SJSA1 (cell line): ENCODE results near the gene DUSP16. TPM values are rescaled to one million over a fixed set of nuclear protein-coding genes. Genes with fewer than 3 reads are reported as not detected.
"Not testable (repeated sequence)": the region's sequence is repeated elsewhere in the genome, so short reads cannot be mapped to it uniquely, and the experiment has no call there.

Experiments used
- DNase-seq, 2 experiments: peaks; one replicate each; pipeline ENCODE4 v3.0.0-alpha.2; 2015 to 2020; ENCODE audit warnings: low spot score in 2 of 2, low read depth in 1 of 2
- H3K27ac ChIP-seq: fragments of 250-450 bp; sonication (Bioruptor Pico); 2 replicates; pipeline ENCODE4 v1.5.1; 2020; ENCODE audit warnings: mild to moderate bottlenecking, moderate library complexity
- H3K27me3 ChIP-seq: fragments of 250-450 bp; sonication (Bioruptor Pico); replicated peaks from 2 replicates; pipeline ENCODE4 v1.5.1; 2020; ENCODE audit warnings: mild to moderate bottlenecking, moderate library complexity
- H3K36me3 ChIP-seq: fragments of 250-450 bp; sonication (Bioruptor Pico); 2 replicates; pipeline ENCODE4 v1.5.1; 2020; ENCODE audit warnings: mild to moderate bottlenecking
- H3K4me1 ChIP-seq: fragments of 250-450 bp; sonication (Bioruptor Pico); replicated peaks from 2 replicates; pipeline ENCODE4 v1.6.1; 2021; ENCODE audit warnings: mild to moderate bottlenecking
- H3K4me3 ChIP-seq: fragments of 250-450 bp; sonication (Bioruptor Pico); 2 replicates; pipeline ENCODE4 v1.5.1; 2020; ENCODE audit warnings: mild to moderate bottlenecking
- H3K9me3 ChIP-seq: fragments of 250-450 bp; sonication (Bioruptor Pico); replicated peaks from 2 replicates; pipeline ENCODE4 v1.5.1; 2020; ENCODE audit warnings: mild to moderate bottlenecking
- total RNA-seq: library from RNA; depleted of rRNA; stranded (reverse); fragments of >200 nt; shearing (Covaris generic); gene quantifications from 2 replicates; pipeline ENCODE4 v1.2.3, GENCODE V29; 2014; rRNA removed

The DUSP16 gene, protein sequence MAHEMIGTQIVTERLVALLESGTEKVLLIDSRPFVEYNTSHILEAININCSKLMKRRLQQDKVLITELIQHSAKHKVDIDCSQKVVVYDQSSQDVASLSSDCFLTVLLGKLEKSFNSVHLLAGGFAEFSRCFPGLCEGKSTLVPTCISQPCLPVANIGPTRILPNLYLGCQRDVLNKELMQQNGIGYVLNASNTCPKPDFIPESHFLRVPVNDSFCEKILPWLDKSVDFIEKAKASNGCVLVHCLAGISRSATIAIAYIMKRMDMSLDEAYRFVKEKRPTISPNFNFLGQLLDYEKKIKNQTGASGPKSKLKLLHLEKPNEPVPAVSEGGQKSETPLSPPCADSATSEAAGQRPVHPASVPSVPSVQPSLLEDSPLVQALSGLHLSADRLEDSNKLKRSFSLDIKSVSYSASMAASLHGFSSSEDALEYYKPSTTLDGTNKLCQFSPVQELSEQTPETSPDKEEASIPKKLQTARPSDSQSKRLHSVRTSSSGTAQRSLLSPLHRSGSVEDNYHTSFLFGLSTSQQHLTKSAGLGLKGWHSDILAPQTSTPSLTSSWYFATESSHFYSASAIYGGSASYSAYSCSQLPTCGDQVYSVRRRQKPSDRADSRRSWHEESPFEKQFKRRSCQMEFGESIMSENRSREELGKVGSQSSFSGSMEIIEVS
- 10.5 and 12.3 TPM in 2 replicates for total RNA-seq

DNA sequence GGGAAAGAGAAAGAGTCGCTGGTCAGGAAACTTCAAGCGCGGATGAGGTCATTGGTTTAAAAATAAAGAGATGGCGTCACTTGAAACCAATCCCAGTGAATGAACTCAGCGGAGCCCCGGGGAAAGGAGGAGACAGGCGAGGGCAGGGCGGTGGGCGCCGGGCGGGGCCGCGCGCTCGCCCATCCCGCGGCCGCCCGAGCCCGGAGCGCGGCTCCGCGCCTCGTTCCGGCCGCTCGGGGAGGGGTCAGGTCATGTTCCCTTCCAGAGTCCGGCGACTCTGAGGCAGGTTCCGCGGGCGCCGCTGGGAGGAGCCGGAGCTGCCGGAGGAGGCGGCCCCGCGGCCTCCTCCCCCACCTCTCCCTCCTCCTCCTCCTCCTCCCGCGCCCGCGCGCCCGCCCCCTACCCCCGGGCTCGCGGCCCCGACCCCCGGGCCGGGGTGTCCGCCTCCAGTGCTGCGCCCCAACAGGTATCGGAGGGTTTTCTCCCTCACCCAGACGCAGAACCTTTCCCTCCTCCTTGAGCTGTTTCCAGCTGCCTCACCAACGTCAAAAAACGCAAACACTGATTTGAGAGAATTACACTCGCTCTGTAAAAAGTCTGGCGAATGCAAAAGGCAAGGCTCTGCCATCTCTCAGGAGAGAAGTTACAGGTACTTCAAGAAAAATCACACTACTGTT is at the start of gene DUSP16:
DUSP16 (minus strand) TSS at position 279 of the 677 bp plus-strand sequence. CDS start 41,765 bp downstream, outside the sequence.
- Histone ChIP-seq H3K4me3 (peak within 1 kb of the TSS; percentile 99), H3K27ac (peak within 1 kb of the TSS; percentile 100), H3K9me3 (no peaks in the 10 kb centered on the region; the same call in 1 of the 2 replicates), H3K4me1 (peaks cover 15% of the 10 kb centered on the region; the same call in 1 of the 2 replicates), H3K36me3 (peaks cover 8% of the 10 kb centered on the region), H3K27me3 (no peaks in the 10 kb centered on the region; the same call in 1 of the 2 replicates)
- peak; percentile 91 to 93 for DNase-seq

DNA sequence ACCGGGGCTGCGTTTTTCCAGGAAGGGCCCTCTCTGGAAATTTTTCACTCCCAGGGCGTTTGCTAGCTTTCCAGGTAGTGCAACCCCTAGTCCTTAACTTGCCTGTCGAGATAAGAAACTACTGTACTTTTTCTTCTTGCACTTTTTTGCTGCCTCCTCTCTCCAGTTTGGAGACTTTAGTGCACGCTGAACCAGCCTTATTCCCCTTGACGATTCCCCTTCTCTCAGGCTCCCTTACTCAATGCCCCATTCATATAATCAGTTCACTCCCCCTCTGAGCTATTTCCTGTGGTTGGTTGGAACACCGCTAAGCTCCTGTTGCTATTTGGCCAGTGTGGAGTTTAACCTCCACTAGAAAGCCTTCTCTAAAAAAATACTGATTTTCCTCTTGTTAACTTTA is 49.7 kb upstream of the DUSP16 start:
- peaks cover 15% of the 10 kb centered on the region for H3K4me1 ChIP-seq
- H3K4me3 ChIP-seq: peak overlapping the region; percentile 56
- DNase-seq: peak in 1 of 2 experiments; percentile 50
- no peaks in the 10 kb centered on the region for H3K36me3 ChIP-seq
- H3K27me3 ChIP-seq: no peaks in the 10 kb centered on the region
- peak overlapping the region; percentile 77 for H3K27ac ChIP-seq
- no peaks in the 10 kb centered on the region for H3K9me3 ChIP-seq

DNA sequence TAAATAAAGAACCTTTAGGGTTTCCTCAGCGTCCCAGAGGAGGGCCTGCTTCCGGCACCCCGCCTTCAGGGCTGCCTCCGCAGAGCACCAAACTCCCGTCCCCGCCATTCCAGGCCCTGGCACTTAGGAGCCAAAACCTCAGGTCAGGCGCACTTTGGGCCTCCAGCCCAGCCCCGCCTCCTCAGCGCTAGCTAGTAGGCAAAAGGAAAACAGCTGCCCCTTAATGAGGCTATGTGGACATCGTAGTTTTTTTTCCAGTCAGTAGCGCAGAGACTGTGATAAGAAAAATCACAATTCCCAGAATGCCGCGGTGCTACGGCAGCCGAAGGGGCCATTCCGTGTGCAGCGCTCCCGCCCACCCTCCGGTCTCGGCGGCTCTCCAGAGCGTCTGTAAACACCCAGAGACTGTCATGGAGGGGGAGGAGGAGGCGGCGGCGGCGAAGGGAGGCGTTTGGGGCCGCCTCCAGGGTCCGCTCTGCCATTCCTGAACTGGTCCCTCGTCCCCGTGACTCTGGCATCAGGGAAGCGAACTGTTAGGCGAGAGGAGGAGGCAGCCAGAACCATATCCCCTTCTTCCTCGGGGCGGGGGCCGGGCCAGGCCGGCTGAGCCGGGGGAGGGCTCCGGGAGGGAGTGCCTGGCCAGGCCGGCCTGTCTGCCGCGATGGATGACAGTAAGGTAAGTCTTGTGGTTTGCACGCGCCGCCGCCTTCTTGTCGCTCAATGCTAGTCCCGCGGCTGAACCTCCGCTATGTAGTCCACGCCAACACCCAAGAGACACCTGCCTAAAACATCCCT is 49.0 kb upstream of the DUSP16 start, which contains the start of gene CREBL2:
CREBL2 (plus strand) TSS at position 365 of the 795 bp plus-strand sequence; CDS start at position 662, 297 bp downstream.
- peaks cover 21% of the 10 kb centered on the region for H3K4me1 ChIP-seq
- DNase-seq: peak; percentile 90 to 93
- H3K36me3 ChIP-seq: no peaks in the 10 kb centered on the region
- H3K9me3 ChIP-seq: no peaks in the 10 kb centered on the region
- no peaks in the 10 kb centered on the region for H3K27me3 ChIP-seq
- H3K4me3 ChIP-seq: peak within 1 kb of the TSS; percentile 56
- H3K27ac ChIP-seq: peak within 1 kb of the TSS; percentile 77

DNA sequence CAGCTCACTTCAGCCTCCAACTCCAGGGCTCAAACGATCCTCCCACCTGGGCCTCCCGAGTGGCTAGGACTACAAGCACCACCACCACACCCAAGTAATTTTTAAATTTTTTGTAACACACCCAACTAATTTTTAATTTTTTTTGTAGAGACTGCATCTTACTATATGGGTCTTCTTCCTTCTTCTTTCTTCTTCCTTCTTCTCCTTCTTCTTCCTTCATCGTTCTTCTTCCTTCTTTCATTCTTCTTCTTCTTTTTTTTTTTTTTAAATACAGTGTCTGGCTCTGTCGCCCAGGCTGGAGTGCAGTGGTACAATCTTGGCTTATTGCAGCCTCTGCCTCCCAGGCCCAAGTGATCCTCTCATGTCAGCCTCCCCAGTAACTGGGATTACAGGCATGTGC is 48.0 kb upstream of the DUSP16 start:
- peak overlapping the region; percentile 56 for H3K4me3 ChIP-seq

DNA sequence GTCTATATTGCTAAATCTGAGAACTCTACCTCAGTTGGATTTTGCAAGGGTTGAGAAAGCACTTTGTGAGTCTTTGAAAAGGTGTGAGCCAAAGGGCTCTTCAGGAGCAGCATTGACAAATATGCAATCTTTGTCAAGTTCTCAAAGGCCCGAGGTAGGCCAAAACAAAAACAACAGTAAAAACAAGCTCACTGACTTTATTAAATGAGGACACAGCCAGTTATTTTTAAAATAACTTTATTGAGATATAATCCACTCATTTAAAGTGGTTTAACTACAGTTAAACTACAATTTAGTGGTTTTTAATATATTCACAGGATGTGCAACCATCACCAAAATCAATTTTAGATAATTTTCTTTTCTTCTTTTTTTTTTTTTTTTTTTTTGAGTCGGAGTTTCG is 47.0 kb upstream of the DUSP16 start:
- Histone ChIP-seq H3K4me3 (no peak overlapping the region), H3K9me3 (no peaks in the 10 kb centered on the region), H3K36me3 (no peaks in the 10 kb centered on the region), H3K4me1 (peaks cover 27% of the 10 kb centered on the region), H3K27ac (no peak overlapping the region), H3K27me3 (no peaks in the 10 kb centered on the region)
- no peak for DNase-seq

More for the DNA sequence above, 48.0 kb upstream of the DUSP16 start:
- H3K27me3 ChIP-seq: no peaks in the 10 kb centered on the region
- no peak for DNase-seq
- no peaks in the 10 kb centered on the region for H3K36me3 ChIP-seq
- H3K9me3 ChIP-seq: no peaks in the 10 kb centered on the region
- peaks cover 27% of the 10 kb centered on the region for H3K4me1 ChIP-seq
- H3K27ac ChIP-seq: peak overlapping the region; percentile 77

DNA sequence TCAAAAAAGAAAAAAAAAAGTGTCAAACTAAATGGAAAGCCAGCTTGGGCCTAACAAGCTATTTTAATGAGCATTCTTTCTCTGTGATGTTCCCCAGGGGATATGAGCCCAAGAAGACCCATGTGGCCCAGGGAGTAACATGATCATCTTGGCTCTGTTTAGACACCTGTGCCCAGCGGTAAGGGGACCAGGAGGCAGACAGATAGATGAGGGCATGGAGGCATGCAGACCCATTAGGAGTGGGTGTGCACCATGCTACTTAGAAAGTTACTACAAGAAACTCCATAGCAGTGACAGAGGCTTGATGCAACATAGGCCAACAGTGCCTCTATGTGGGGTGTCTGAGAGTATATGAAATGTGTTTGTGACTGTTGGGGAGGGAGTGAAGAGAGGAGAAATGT is 45.9 kb upstream of the DUSP16 start:
- peaks cover 27% of the 10 kb centered on the region for H3K4me1 ChIP-seq
- no peaks in the 10 kb centered on the region for H3K27me3 ChIP-seq
- H3K9me3 ChIP-seq: no peaks in the 10 kb centered on the region
- no peak overlapping the region for H3K27ac ChIP-seq
- DNase-seq: no peak
- no peaks in the 10 kb centered on the region for H3K36me3 ChIP-seq
- no peak overlapping the region for H3K4me3 ChIP-seq

DNA sequence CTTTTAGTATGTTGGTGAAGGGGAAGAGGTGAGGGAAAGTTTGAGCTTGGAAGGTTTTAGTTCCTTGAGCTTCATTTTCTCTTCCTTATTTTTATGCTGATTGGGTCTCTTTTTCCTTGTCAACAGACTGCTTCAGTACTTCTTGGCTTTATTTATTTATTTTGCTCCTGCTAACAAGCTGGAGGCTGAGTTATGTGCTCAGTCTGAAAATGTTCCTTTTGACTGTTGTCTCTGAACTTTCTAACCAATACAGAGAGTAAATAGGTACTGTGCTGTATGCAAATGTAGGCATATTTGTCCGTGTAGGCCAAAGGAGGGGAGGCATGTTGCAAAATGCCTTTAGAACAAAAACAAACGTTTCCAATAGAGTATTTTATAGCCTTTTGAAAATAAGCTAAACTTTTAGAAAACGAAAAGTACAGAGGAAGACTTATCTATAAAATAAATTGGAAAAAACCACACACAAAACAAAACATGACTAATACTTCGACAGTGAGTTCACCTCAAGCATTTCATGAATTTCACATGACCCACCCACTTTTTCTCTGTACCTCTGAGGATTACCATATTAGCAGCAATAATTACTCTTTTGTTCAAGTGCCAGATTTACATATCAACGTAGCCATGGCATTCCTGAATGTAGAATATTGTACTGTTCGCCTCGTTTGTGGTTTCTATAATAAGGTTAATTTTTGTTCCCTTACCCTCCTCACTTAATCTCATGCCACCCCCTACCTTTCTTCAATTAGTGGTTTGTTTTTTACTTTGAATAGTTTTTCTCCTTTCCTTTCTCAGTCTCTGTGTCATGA is 44.3 kb upstream of the DUSP16 start:
- Histone ChIP-seq H3K9me3 (no peaks in the 10 kb centered on the region), H3K36me3 (no peaks in the 10 kb centered on the region), H3K27me3 (no peaks in the 10 kb centered on the region), H3K4me3 (no peak overlapping the region), H3K4me1 (peaks cover 22% of the 10 kb centered on the region), H3K27ac (peak overlapping the region; percentile 87)
- peak in 1 of 2 experiments; percentile 72 for DNase-seq

DNA sequence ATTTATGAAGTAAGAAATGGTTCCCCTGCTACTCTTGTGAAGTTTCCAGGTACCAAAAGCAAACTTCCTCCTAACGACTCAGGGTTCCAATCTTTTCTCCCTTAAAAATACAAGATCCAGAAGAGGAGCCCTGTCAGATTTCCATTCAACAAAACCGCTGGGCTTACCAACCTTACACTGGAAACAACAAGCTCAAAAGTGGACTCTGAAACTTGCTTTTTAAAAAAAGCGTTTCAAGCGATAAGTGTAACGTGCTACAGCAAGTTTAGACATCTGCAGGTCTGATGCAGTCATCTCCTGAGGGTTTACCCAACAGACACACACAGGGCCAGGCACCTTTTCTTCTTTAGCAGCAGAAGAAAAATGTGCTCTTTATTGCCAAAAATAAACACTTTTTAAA is 42.1 kb upstream of the DUSP16 start:
- Histone ChIP-seq H3K9me3 (no peaks in the 10 kb centered on the region), H3K27me3 (no peaks in the 10 kb centered on the region), H3K4me1 (peaks cover 17% of the 10 kb centered on the region), H3K36me3 (no peaks in the 10 kb centered on the region), H3K4me3 (no peak overlapping the region), H3K27ac (no peak overlapping the region)
- no peak for DNase-seq

DNA sequence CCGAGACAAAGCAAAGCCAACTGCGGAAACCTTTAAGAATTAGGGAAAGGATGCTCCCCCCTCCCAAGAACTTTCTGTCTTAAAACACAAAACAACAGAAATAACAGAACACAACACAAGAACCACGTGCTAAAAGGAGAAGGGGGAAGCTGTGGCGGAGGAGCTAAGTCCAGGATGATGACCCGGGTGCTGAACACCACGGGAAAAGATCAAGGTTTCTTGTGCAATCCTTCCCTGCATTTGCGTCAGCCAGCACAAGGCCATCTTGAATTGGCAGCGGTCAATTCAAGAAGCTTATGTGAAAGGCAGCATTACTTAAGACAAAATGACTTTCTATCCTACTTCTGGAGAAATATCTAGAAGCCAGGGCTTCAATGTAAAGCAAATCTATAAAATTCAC is 38.0 kb upstream of the DUSP16 start:
- H3K27ac ChIP-seq: no peak overlapping the region
- H3K27me3 ChIP-seq: no peaks in the 10 kb centered on the region
- no peak for DNase-seq
- H3K4me3 ChIP-seq: no peak overlapping the region
- 0 out of 2 replicates have a peak, but pooled peaks cover 3% of the 10 kb centered on the region for H3K4me1 ChIP-seq
- no peaks in the 10 kb centered on the region for H3K36me3 ChIP-seq
- no peaks in the 10 kb centered on the region for H3K9me3 ChIP-seq

DNA sequence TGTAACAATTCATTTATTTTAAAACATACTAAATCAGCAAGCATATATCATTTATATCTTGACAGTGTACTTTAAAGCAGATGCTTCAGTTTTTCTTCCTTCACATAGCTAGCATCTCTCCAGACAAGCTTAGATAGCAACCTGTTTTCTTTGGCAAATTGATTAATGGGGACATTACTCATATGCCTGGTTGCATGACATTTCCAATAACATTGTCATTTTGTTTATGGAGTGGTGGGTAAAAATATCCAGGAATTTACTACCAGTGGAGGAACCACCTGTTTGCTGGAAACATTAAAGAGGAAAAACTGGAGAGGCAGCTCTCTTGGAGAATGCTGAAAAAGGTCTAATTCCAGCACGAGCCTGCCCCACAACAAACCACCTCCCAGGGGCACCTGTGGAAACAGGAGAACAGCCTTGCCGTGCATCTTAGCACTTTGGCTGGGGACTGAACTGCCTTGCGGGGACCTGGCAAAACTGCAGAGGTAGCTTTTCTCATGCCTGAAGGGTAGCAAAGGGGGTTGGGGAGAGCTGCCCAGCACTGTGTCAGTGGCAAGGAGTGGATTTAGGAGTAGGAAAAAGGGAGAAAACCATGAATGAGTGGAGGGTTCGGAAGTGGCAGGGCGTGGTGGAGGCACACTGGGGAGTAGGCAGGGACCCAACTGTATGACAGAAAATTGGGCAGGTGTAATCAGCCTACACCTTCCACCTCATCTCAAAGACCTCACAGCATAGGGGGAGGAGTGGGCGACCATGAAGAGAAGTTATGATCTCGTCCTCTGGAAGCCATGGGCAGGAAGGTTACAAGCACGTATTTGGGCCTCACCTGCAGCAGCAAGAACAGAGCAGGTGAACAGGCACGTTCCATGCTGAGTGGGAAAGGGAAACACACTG is 37.3 kb upstream of the DUSP16 start:
- H3K27ac ChIP-seq: no peak overlapping the region
- H3K27me3 ChIP-seq: no peaks in the 10 kb centered on the region
- H3K9me3 ChIP-seq: no peaks in the 10 kb centered on the region
- 0 out of 2 replicates have a peak, but pooled peaks cover 3% of the 10 kb centered on the region for H3K4me1 ChIP-seq
- no peak overlapping the region for H3K4me3 ChIP-seq
- no peaks in the 10 kb centered on the region for H3K36me3 ChIP-seq
- no peak for DNase-seq

DNA sequence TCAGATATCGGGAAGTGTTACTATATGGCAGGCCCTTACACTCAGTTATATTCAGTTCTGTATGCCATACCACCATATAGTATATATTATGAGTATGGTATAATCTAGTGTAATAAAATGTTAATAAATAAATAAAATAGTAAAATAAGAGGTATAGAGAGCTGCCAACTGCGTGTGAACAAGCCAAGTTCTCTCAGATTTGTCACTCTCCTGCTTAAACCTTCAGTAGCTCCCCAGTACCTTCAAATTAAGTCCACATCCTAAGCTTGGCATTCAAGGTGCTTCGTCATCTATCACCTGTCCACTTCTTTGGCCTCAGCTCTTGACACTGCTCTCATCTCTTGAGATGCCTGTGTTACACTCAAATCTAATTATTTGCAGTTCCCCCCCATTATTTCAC is 36.2 kb upstream of the DUSP16 start:
- Histone ChIP-seq H3K4me3 (no peak overlapping the region), H3K27ac (no peak overlapping the region)

DNA sequence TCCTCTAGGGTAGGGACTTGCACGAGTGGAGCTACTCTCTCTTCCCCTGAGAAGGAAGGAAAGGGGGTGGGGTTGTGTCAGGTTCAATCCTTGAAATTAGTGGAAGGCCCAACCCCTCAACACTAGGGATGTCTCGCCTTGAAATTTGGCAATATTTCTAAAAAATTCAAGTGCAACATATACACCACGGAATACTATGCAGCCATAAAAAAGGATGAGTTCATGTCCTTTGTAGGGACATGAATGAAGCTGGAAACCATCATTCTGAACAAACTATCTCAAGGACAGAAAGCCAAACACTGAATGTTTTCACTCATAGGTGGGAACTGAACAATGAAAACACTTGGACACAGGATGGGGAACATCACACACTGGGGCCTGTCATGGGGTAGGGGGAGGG is 33.9 kb upstream of the DUSP16 start:
- H3K4me3 ChIP-seq, H3K9me3 ChIP-seq, H3K36me3 ChIP-seq, DNase-seq, H3K27ac ChIP-seq, H3K27me3 ChIP-seq: not testable (repeated sequence)
- peaks cover 16% of the 10 kb centered on the region for H3K4me1 ChIP-seq

More for the DNA sequence above, 36.2 kb upstream of the DUSP16 start:
- H3K27me3 ChIP-seq: no peaks in the 10 kb centered on the region
- 0 out of 2 replicates have a peak, but pooled peaks cover 3% of the 10 kb centered on the region for H3K4me1 ChIP-seq
- H3K9me3 ChIP-seq: no peaks in the 10 kb centered on the region
- no peaks in the 10 kb centered on the region for H3K36me3 ChIP-seq
- DNase-seq: no peak
